Keratinocyte (primary cell): ENCODE results near the gene OBSCN. TPM values are rescaled to one million over a fixed set of nuclear protein-coding genes. Genes with fewer than 3 reads are reported as not detected.

Source experiments
- DNase-seq: peaks from one replicate; pipeline ENCODE4 v3.0.0-alpha.2; 2011; ENCODE audit warnings: low read depth, missing footprints, low spot score
- FAIRE-seq: peaks from 2 replicates; lab custom pipeline; 2011; peaks lifted over from hg19 to GRCh38; lab: Jason Lieb, UNC
- H2AFZ ChIP-seq: 2 replicates; pipeline ENCODE4 v1.6.0; 2012; ENCODE audit warnings: low read length, control low read depth, inconsistent platforms; ENCODE audit not compliant: control insufficient read depth
- H3K27ac ChIP-seq: 2 replicates; pipeline ENCODE4 v1.5.1; 2011; ENCODE audit warnings: low read length; ENCODE audit not compliant: control insufficient read depth, insufficient read depth
- H3K27me3 ChIP-seq: 3 replicates; pipeline ENCODE4 v1.6.0; 2011; ENCODE audit warnings: low read length; ENCODE audit not compliant: control insufficient read depth, insufficient read depth; ENCODE audit errors: extremely low read depth
- H3K36me3 ChIP-seq, 2 experiments: 2 replicates in 1 of 2; 3 replicates in 1 of 2; pipeline ENCODE4 v1.5.1; 2011; ENCODE audit warnings: low read length in 2 of 2, mild to moderate bottlenecking in 1 of 2; ENCODE audit not compliant: control insufficient read depth in 2 of 2, insufficient read depth in 2 of 2; ENCODE audit errors: extremely low read depth in 1 of 2
- H3K4me1 ChIP-seq: 3 replicates; pipeline ENCODE4 v1.5.1; 2011; ENCODE audit warnings: low read length; ENCODE audit not compliant: control insufficient read depth, insufficient read depth; ENCODE audit errors: extremely low read depth
- H3K4me2 ChIP-seq: 3 replicates; pipeline ENCODE4 v1.6.0; 2011; ENCODE audit warnings: low read depth, low read length; ENCODE audit not compliant: control insufficient read depth, insufficient read depth; ENCODE audit errors: extremely low read depth
- H3K4me3 ChIP-seq, 3 experiments: fragments of 200-600 bp in 1 of 3; sonication (generic) in 1 of 3; 2 replicates in 2 of 3; 3 replicates in 1 of 3; pipeline ENCODE4 v1.5.1; 2011 to 2016; ENCODE audit warnings: low read length in 3 of 3, mild to moderate bottlenecking in 3 of 3, control low read depth in 2 of 3, inconsistent platforms in 1 of 3, low read depth in 1 of 3, mixed read lengths in 1 of 3, mixed run types in 1 of 3, moderate library complexity in 1 of 3; ENCODE audit not compliant: control insufficient read depth in 2 of 3, insufficient read depth in 2 of 3; ENCODE audit errors: extremely low read depth in 1 of 3
- H3K79me2 ChIP-seq: 2 replicates; pipeline ENCODE4 v1.6.0; 2012; ENCODE audit warnings: low read length; ENCODE audit not compliant: control insufficient read depth, insufficient read depth
- H3K9ac ChIP-seq: 3 replicates; pipeline ENCODE4 v1.6.0; 2011; ENCODE audit warnings: low read length; ENCODE audit not compliant: control insufficient read depth, insufficient read depth; ENCODE audit errors: extremely low read depth
- H3K9me1 ChIP-seq: 3 replicates; pipeline ENCODE4 v1.6.0; 2011; ENCODE audit warnings: low read length; ENCODE audit not compliant: control insufficient read depth, insufficient read depth; ENCODE audit errors: extremely low read depth
- H3K9me3 ChIP-seq: 2 replicates; pipeline ENCODE4 v1.5.1; 2012; ENCODE audit warnings: low read depth, low read length; ENCODE audit not compliant: control insufficient read depth
- H4K20me1 ChIP-seq: 3 replicates; pipeline ENCODE4 v1.6.0; 2011; ENCODE audit warnings: low read length; ENCODE audit not compliant: control insufficient read depth, insufficient read depth; ENCODE audit errors: extremely low read depth
- CTCF ChIP-seq, 3 experiments: IDR thresholded peaks in 1 of 3; conservative IDR thresholded peaks in 1 of 3; optimal IDR thresholded peaks in 1 of 3; 2 replicates in 2 of 3; 3 replicates in 1 of 3; pipeline versions ENCODE3 to v1.5.1; 2011; ENCODE audit warnings: low read length in 3 of 3, mild to moderate bottlenecking in 3 of 3, moderate library complexity in 2 of 3, control low read depth in 1 of 3, inconsistent platforms in 1 of 3; ENCODE audit not compliant: insufficient read depth in 2 of 3; ENCODE audit errors: extremely low read depth in 1 of 3
- EZH2 ChIP-seq: IDR thresholded peaks from one replicate; pipeline ENCODE4 v1.6.1; 2012; ENCODE audit warnings: inconsistent platforms, mild to moderate bottlenecking, low read length, moderate library complexity
- dilution Hi-C: fragments of 300-500 bp; cut with MboI; formaldehyde crosslinking; loops from one replicate; pipeline ENCODE4 v1.7.0; 2020; ENCODE audit warnings: low sequenced_read_pairs; ENCODE audit not compliant: extremely low pct_ligation_motif_present
- polyA plus RNA-seq, 5 experiments: library from polyadenylated mRNA; depleted of rRNA in 3 of 5; stranded (reverse) in 3 of 5; stranded (forward) in 1 of 5; unstranded in 1 of 5; fragments of >200 nt; gene quantifications; 1 replicate in 1 of 5; 2 replicates in 3 of 5; 3 replicates in 1 of 5; pipeline versions ENCODE4 v1.2.1 to v1.2.3, GENCODE V29; 2011 to 2012; ENCODE audit warnings: missing spikeins in 2 of 5, low read depth in 1 of 5, low replicate concordance in 1 of 5

The OBSCN gene
- polyA plus RNA-seq, 1 donor (not counting 4 experiments of a cell fraction or from before 2014, with no cell fraction given) = 1.8 TPM

- dilution Hi-C loops = no loop called here
- FAIRE-seq = no peak
- no peak for TF ChIP-seq CTCF (optimal IDR thresholded peaks at IDR 0.05 in 1 of 3, IDR thresholded peaks at IDR 0.05 in 1 of 3, conservative IDR thresholded peaks at IDR 0.05 in 1 of 3; ENCODE audit: extremely low read depth in 1 of 3, insufficient read depth in 2 of 3, low read length in 3 of 3)
- TF ChIP-seq EZH2 = no peak
- DNase-seq = no peak
- Histone ChIP-seq H3K27ac (no peak overlapping the region), H3K4me1 (no peaks in the 10 kb centered on the region), H3K9ac (no peak overlapping the region), H3K79me2 (no peaks in the 10 kb centered on the region), H3K4me3 (no peak overlapping the region), H4K20me1 (no peaks in the 10 kb centered on the region), H2AFZ (no peak overlapping the region), H3K27me3 (no peaks in the 10 kb centered on the region), H3K9me1 (no peaks in the 10 kb centered on the region), H3K4me2 (no peak overlapping the region), H3K9me3 (no peaks in the 10 kb centered on the region), H3K36me3 (no peaks in the 10 kb centered on the region)
Observed at GRCh38 chr1:228182296-228183030, 25.4 kb upstream of the OBSCN start.

GRCh38 chr1:228184152-228184551 is 23.7 kb upstream of the OBSCN start:
- Histone ChIP-seq H3K36me3 (no peaks in the 10 kb centered on the region), H2AFZ (no peak overlapping the region), H3K4me3 (no peak overlapping the region), H3K79me2 (no peaks in the 10 kb centered on the region), H3K27ac (no peak overlapping the region), H4K20me1 (no peaks in the 10 kb centered on the region), H3K4me1 (no peaks in the 10 kb centered on the region), H3K9me3 (no peaks in the 10 kb centered on the region), H3K4me2 (no peak overlapping the region), H3K9ac (no peak overlapping the region), H3K27me3 (no peaks in the 10 kb centered on the region), H3K9me1 (no peaks in the 10 kb centered on the region)
- DNase-seq (no peak), FAIRE-seq (no peak)
- no peak for TF ChIP-seq EZH2
- no peak for TF ChIP-seq CTCF (optimal IDR thresholded peaks at IDR 0.05 in 1 of 3, IDR thresholded peaks at IDR 0.05 in 1 of 3, conservative IDR thresholded peaks at IDR 0.05 in 1 of 3; ENCODE audit: extremely low read depth in 1 of 3, insufficient read depth in 2 of 3, low read length in 3 of 3)
- dilution Hi-C loops = no loop called here
